C4-2B (cell line): ENCODE data around the gene NUDT4.

Experiments
- CTCF ChIP-seq: fragments of 450-650 bp; conservative IDR thresholded peaks from 2 replicates; pipeline ENCODE4 v1.5.1; 2017; ENCODE audit warnings: mild to moderate bottlenecking
- ZFX ChIP-seq: fragments of 450-650 bp; IDR thresholded peaks from 2 replicates; pipeline ENCODE4 v1.6.1; 2017

- no peak for TF ChIP-seq CTCF
- no peak for TF ChIP-seq ZFX
Measured at GRCh38 chr12:93387780-93388179, 10.1 kb downstream of the NUDT4 start.
